ENCODE data around the gene ASTN1. TPM values are rescaled to one million over a fixed set of nuclear protein-coding genes. Genes with fewer than 3 reads are reported as not detected.

Gene ASTN1
- total RNA-seq, 1 experiment from 2014 or later = not detected

DNA sequence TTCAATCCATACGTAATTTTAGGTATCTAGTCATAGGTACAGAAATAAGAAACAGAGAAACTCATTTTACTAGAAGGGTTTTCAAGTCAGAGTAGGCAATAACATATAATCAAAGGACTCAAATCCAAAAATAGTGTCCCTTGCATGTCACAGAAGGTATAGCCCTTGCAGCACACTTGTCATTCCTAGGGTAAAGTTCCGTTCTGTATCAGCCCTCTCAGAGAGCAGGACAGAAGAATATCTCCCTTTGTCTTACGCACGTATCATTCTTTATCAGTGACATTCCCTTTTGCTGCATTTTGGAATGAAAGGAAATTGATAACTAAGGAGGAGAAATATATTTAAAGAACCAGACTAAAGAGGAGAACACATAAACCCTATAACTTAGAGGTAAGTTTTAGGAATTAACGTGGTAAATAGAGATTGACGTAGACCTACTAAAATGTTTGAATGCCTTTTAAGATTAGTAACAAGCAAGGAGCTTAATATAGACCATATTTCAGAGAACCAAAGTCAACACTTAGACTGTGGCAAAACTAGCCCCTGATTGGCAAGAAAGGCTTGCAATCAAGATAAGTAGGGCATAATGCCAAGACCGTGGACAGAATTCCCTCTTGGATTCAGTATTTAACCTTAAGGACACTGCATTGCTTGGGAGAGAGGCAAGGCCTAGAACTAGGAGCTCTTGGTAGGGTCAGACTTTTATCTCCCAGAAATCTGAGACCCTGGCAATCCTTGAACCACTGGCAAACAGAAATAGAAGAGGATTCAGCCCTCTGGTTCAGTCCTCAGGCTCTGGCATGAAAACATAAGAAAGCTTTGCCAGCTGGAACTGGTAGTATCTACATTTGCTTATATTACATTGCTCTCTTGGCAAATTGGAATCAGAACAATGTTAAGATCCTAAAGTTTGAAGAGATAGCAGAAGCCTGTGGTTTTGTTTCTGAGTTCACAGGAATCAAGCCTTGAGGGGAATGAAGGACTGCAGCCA is 232.1 kb downstream of the ASTN1 start:
- DNase-seq (no peak), ATAC-seq (no peak)
- Histone ChIP-seq H3K27ac (ENCODE audit: low read length) (no peak overlapping the region), H3K4me1 (ENCODE audit: insufficient read depth, low read length) (no peaks in the 10 kb centered on the region), H3K79me2 (ENCODE audit: low read length) (no peaks in the 10 kb centered on the region), H3F3A (ENCODE audit: low read length, unreplicated experiment) (no peaks in the 10 kb centered on the region), H2AFZ (ENCODE audit: low read length) (no peak overlapping the region), H4K20me1 (ENCODE audit: low read length) (no peaks in the 10 kb centered on the region), H3K9me2 (replicated peaks; ENCODE audit: low read length) (no peaks in the 10 kb centered on the region), H3K9me3 (ENCODE audit: low read length) (no peaks in the 10 kb centered on the region), H3K9ac (ENCODE audit: low read length) (no peak overlapping the region), H3K4me3 (ENCODE audit: low read length) (no peak overlapping the region), H3K4me2 (ENCODE audit: low read length) (no peak overlapping the region), H3K27me3 (ENCODE audit: low read length) (no peaks in the 10 kb centered on the region), H3K36me3 (ENCODE audit: low read depth, low read length) (no peaks in the 10 kb centered on the region)
- TF ChIP-seq EZH2phosphoT487 (IDR thresholded peaks at IDR 0.05; ENCODE audit: borderline replicate concordance, low read length) (no peak), EZH2 (IDR thresholded peaks at IDR 0.05; ENCODE audit: low read length, unreplicated experiment) (no peak)
- TF ChIP-seq, protein P1, sequence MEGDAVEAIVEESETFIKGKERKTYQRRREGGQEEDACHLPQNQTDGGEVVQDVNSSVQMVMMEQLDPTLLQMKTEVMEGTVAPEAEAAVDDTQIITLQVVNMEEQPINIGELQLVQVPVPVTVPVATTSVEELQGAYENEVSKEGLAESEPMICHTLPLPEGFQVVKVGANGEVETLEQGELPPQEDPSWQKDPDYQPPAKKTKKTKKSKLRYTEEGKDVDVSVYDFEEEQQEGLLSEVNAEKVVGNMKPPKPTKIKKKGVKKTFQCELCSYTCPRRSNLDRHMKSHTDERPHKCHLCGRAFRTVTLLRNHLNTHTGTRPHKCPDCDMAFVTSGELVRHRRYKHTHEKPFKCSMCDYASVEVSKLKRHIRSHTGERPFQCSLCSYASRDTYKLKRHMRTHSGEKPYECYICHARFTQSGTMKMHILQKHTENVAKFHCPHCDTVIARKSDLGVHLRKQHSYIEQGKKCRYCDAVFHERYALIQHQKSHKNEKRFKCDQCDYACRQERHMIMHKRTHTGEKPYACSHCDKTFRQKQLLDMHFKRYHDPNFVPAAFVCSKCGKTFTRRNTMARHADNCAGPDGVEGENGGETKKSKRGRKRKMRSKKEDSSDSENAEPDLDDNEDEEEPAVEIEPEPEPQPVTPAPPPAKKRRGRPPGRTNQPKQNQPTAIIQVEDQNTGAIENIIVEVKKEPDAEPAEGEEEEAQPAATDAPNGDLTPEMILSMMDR (conservative IDR thresholded peaks at IDR 0.05; ENCODE audit: low read depth, low read length) = no peak
- intact Hi-C loops (cut with micrococcal nuclease) = no loop called here
- POLR2A ChIA-PET (ENCODE audit: unreplicated experiment) = no interaction called here
- no TSS peak for BruUV-seq (replicated peaks)
- CTCF ChIA-PET = no interaction called here

DNA sequence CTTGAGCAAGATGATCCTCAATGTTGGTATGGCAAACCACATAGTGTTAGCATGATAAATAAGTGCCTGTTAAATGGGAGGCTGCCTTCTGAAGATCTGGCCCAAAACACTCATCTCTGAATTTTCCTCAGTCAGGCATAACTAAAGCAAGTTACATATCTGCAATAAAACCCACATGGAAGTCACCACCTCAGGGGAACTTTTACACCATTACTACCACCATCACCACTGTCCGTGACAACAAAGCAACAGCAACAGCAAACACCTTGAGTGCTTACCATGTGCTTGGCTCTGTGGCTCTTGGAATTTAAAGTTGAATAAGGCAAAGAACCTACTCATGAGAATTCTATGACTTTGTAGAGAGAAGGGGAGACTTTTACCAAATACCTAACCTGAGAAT is 233.0 kb downstream of the ASTN1 start:
- no peak for DNase-seq
- Histone ChIP-seq H3F3A (ENCODE audit: low read length, unreplicated experiment) (no peaks in the 10 kb centered on the region), H3K4me1 (ENCODE audit: insufficient read depth, low read length) (no peaks in the 10 kb centered on the region), H2AFZ (ENCODE audit: low read length) (no peak overlapping the region), H3K27me3 (ENCODE audit: low read length) (no peaks in the 10 kb centered on the region), H3K36me3 (ENCODE audit: low read depth, low read length) (no peaks in the 10 kb centered on the region), H3K9me2 (replicated peaks; ENCODE audit: low read length) (no peaks in the 10 kb centered on the region), H3K79me2 (ENCODE audit: low read length) (no peaks in the 10 kb centered on the region), H3K4me2 (ENCODE audit: low read length) (no peak overlapping the region), H3K4me3 (ENCODE audit: low read length) (no peak overlapping the region), H3K9me3 (ENCODE audit: low read length) (no peaks in the 10 kb centered on the region), H3K27ac (ENCODE audit: low read length) (no peak overlapping the region), H4K20me1 (ENCODE audit: low read length) (no peaks in the 10 kb centered on the region), H3K9ac (ENCODE audit: low read length) (no peak overlapping the region)
- TF ChIP-seq, protein P1 (conservative IDR thresholded peaks at IDR 0.05; ENCODE audit: low read depth, low read length) = no peak
- TF ChIP-seq EZH2phosphoT487 (IDR thresholded peaks at IDR 0.05; ENCODE audit: borderline replicate concordance, low read length) (no peak), EZH2 (IDR thresholded peaks at IDR 0.05; ENCODE audit: low read length, unreplicated experiment) (no peak)
- intact Hi-C loops (cut with micrococcal nuclease) = no loop called here
- no TSS peak for BruUV-seq (replicated peaks)
- CTCF ChIA-PET = no interaction called here
- POLR2A ChIA-PET (ENCODE audit: unreplicated experiment) = no interaction called here
- no peak for ATAC-seq
